Stimulated activated CD4-positive, alpha-beta T cell treated with anti-CD3 and anti-CD28 coated beads, Interleukin-2, amount 100 ng/mL, for 48 hours (primary cell): Measurements from ENCODE around the gene PIERCE2.
A peak's percentile ranks its signal among the peaks of the same experiment; 100 is the strongest.
"Not testable (repeated sequence)": the region's sequence is repeated elsewhere in the genome, so short reads cannot be mapped to it uniquely, and the experiment has no call there.

Experiments used
- DNase-seq, 2 donors: peaks; one replicate each; pipeline ENCODE4 v3.0.0-alpha.2; 2020

The PIERCE2 gene, protein sequence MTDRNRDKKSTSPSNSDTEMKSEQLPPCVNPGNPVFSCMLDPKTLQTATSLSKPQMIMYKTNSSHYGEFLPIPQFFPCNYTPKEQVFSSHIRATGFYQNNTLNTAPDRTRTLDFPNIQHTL

DNA sequence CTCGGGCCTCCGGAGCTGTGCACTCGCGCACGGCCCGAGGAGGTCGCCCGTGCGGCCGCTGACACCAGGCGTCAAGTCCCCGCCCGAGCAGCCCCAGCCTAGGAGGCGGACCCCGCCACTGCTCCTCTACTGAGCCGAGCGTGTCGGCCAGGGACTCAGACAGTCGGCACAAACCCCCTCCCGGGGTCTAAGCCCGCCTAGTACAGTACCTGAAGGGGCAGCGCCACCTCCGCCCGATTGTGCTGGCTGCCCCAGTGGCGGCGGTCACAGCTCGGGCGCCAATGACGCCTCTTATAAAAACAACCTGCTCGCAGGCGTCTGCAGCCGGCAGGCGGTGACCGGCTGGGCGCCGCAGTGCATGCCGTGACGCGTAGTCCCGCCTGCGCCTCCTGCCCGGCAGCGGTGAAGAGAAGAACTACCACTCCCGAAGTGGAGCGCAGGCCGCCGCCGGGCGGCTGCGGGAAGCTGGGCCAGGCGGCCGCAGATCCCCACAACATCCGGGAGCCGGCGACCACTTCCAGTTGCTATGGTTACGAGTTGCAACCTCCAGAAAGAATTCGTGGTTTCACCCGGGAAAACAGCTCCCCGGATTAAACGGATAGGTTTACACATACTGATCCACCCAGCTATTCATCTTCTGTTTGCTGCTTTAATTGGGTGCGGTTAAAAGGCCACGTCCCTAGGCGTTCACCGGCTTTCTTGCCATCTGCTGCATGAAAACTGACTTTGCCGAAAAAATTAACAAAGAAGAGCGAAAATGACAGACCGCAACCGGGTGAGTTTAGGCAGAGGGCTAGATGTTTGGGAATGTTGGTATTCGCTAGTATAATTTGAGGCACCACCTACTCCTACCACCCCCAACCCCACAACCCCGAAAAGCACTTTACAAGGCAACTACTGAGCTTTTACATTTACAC, at the start of gene PIERCE2, which contains the start of gene CCPG1:
Gene PIERCE2, plus strand, starts transcription at position 484 of the 917 bp plus-strand sequence. Its CDS starts 274 bp downstream, at position 758.
Gene CCPG1, minus strand, starts transcription at position 348 of the 917 bp plus-strand sequence. CDS start 18,935 bp downstream, outside the sequence.
- peak; percentile 82 to 84 for DNase-seq

DNA sequence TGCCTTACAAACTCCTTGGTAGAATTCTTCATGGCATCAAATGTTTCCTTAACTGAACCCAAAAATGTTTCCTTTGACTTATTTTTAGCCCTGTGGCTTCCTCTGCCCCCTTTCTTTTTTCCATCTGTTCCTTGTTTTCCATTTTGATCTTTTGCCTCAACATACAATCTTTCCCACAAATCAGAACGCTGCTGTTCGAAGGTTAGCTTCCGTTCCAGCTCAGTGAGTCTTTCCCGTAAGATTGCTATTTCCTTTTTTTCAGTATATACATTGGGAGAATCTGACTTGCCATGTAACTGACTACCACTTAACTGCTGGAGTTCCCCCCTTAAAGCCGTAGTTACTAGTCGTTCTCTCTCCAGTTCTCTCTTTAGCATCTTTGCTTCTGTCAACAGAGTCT, 48.0 kb upstream of the PIERCE2 start:
- no peak for DNase-seq

DNA sequence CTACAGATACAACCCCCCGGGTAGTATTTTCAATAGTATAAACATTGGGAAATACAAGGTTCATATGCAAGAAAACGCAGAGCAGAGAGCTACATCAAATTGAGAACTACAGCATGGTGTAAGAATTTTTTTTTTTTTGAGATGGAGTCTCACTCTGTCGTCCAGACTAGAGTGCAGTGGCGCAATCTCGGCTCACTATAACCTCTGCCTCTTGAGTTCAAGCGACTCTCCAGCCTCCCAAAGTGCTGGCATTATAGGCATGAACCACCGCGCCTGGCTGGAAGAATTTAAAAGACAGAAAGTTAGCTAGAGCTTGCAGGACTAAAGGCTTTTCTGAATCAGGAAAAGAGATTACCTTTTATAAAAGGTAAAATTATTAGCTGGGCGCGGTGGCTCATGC, 47.2 kb upstream of the PIERCE2 start:
- DNase-seq, result no peak

DNA sequence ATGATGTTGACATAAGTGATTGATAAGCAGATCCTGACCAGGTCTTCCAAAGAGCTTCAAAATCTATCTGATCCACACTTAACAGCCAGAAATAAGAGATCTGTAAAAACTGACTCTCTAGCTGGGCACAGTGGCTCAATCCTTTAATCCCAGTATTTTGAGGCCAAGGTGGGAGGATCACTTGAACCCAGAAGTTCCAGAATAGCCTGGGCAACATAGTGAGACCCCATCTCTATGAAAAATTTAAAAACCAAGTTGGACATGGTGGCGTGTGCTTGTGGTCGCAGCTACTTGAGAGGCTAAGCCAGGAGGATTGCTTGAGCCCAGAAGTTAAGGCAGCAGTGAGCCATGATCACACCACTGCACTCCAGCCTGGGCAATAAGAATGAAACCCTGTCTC, 45.7 kb upstream of the PIERCE2 start:
- no peak for DNase-seq

DNA sequence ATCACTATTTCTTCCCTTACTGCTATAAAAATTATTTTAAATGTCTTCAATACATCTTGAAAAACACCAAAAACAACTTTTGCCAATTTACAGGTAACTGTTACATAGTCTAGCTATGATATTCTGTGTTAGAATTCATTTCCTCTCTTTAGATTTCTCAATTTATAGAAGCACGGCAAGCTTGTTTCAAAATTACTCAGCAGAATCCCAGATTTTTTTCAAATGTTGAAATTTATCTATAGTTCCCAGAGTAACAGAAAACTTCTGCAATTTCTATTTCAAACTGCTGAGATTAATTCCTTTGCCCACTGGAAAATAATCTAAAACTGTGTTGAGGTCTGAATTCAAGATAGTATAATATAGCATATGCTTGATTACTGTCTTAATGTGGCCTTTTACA, 41.3 kb upstream of the PIERCE2 start:
- no peak for DNase-seq

DNA sequence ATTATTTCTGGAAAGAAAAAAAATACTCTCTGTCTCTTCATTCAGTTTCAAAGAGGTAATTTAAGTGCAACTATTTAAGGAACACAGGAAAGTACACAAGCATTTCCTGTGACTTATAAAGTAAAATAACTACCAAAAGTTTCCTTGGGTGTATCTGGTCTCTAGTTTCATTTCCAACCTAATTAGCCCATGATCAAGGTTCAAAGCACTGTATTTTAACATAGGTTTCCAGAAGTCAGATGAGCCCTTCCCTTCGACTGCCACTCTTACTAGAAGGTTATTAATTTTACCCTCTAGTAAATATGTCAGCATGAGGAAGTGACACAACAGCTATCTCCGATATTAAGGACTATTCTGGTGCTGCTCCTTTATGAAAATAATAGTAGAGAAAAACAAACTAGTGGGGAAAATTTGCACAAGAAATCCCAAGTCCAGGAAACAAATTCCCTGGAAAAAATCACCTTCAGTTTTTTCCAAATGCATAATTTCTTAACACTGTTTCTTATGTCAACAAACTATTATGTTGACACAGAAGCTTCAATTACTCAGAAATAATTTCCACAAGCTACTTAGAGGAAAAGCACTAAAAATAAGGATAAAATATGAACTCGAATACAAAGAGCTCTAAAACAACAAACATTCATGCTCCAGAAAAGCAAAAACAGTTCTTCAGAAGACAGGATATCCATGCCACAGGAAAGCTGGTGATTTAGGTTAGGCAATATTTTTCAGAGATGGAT, 35.4 kb upstream of the PIERCE2 start:
- no peak for DNase-seq

DNA sequence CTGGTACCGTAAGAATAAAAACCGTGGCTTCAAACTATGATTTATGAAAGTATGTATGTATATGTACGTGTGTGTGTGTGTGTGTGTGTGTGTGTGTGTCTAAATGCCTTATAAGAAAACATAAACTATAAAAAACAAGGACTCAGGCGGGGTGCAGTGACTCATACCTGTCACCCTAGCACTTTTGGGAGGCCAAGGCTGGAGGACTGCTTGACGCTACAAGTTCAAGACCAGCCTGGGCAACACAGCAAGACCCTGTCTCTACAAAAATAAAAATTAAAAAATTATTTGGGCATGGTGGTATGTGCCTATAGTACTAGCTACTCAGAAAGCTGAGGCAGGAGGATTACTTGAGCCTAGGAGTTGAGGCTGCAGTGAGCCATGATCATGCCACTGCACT, 29.2 kb upstream of the PIERCE2 start:
- DNase-seq, result no peak

DNA sequence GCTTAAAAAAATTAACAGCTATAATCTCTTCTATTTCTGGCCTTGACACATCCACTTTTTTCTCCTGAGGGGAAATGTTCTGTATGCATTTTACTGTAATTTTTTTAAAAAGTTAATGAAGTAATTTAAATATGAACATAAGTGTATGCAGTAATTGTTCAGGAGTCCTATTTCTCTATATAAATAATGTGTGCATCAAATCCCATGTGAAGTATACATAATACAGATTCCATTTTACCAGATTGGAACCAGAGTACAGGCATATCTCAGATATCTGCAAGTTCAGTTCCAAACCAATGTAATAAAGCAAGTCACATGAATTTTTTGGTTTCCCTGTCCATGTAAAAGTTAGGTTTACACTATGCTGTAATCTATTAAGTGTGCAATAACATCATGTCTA, 26.7 kb upstream of the PIERCE2 start:
- no peak for DNase-seq

DNA sequence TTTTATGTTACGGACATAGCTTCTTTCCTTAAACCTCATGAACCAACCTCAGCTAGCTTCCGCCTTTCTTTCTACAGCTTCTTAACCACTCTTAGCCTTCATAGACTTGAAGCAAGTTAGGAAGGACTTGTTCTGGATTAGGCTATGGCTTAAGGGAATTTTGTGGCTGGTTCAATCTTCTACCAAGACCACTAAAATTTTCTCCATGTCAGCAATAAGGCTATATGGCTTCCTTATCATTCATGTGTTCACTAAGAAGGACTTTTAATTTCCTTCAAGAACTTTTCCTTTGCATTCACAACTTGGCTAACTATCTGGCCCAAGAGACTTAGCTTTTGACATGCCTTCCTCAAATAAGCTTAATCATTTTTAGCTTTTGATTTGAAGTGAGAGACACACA, 24.6 kb upstream of the PIERCE2 start:
- DNase-seq, result no peak

DNA sequence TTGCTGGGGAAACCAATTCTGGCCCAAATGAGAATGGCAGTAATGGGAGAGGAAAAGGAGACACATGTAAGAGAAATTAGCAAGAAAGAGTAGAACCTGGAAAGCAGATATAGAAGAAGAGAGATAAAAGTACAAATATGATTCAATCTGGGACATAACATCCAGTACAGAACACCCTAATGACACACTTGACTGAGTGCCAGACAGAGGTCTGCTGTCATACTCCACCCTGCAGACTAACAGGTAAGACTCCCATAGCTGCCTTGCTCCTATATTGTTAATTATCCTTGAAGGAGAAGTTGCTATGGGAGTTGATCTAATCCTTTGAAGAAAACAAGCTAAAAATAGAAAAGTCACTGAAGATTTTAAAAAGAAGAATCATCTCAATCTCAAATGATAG, 21.3 kb upstream of the PIERCE2 start:
- no peak for DNase-seq

DNA sequence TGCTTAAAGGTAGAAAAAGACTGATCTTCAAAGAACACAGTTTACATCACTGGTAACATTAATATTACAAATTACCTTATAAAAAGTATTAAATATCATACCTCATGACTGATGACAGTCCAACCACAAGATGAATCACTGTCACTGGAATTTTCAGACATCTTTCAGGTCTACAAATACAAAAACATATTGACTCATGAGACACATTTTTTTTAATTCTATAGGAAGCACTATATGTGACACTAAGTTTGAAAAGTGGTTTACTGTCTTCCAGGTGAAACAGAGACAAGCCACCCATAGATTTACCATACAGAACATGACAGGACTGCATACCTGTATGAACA, 19.1 kb upstream of the PIERCE2 start:
- DNase-seq, result no peak

DNA sequence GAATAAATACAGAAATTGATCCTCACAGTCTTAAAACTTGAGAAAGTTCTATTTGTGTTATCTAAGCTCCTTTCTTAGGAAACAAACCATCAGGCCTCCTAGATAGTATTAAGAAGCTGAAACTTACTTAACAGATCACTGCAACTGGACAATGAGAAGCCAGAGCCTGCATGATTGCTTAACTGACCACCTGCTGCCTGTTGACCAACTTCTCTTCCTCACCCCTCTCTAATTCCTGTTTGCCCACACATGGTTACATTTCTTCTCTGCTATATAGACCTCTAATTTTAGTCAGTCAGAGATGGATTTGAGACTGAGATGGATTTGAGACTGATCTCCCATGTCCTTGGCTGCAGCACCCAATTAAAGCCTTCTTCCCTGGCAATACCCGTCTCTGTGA, 13.6 kb upstream of the PIERCE2 start:
- DNase-seq, result no peak

DNA sequence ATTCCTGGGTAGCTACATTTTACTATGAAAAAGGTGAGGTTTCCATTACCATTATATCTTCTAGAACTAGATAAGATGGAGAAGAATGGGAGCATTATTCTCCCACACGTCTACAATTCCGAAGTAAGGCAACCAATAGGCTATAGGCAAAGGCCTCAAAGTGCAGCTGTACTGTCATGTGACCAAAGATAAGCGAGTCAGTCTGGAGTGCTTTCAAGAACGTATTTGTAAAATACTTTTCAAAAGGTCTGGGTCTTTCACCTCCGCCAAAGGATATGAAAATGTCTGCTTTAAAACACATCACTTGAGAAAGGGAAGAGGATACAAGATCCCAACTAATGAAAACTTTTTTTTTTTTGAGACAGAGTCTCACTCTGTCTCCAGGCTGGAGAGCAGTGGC, 10.1 kb upstream of the PIERCE2 start:
- no peak for DNase-seq

DNA sequence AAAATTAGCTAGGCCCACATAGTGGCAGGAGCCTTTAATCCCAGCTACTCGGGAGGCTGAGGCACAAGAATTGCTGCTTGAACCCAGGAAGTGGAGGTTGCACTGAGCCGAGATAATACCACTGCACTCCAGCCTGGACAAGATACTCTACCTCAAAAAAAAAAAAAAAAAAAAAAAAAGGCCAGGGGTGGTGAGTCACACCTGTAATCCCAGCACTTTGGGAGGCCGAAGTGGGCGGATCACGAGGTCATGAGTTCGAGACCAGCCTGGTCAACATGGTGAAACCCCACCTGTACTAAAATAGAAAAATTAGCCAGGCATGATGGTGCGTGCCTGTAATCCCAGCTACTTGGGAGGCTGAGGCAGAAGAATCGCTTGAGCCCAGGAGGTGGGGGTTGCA, 8.2 kb upstream of the PIERCE2 start:
- not testable (repeated sequence) for DNase-seq

DNA sequence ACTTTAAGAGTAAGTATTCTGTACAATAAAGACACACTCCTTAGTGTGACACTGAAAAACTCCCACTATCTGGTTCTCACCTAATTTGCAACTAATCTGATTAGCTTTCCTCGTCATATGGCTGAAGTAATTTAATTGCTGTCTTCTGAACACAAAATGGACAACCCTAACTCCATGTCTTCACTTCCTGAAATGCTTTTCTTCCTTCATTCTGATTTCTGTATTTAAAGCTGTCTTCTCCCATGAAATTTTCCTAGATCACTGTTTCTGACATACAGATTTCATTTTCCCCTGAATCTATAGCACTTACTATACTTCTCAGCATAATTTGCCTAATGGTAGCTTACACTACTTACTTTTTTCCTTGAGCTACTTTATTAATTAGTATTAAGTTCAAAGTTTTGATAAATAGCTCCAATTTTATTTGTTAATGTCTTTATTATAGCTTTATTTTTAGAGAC, 6.5 kb upstream of the PIERCE2 start:
- DNase-seq, result no peak

DNA sequence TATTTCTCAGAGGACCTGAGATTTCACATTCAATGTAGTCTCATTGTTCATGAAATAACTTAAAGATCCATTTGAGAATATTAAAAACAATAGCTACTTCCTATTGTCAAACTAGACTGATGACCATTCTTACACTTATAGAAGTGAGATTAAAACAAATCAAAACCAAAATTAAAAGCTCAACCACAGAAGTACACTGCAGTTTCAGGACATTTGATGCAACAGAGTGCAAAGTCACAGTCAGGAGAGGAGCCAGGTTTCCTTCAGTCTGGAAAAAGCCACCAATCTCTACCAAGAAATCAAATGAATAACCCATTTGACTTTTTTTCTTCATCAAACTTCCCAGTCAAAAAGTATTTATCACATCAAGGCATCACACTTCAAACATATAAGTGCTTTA, 5.6 kb upstream of the PIERCE2 start:
- DNase-seq, result no peak

DNA sequence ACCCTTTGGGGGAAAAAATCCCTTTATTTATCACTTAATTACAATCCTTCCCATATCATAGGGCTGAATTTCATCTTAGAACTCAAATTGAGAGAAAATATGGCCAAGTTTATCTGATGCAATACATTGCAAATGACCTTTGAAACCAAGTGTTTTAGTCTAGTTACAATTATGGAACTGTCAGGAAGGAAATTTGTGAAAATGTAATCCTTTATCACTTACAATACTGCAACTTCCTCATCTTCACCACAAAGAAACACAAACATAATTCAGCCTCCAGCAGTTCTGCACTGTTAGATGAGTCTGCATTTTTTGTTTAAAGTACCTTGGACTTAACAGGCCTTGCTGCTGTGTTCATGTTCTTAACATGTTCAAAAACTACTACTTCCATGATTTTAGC, 4.8 kb upstream of the PIERCE2 start:
- no peak for DNase-seq

DNA sequence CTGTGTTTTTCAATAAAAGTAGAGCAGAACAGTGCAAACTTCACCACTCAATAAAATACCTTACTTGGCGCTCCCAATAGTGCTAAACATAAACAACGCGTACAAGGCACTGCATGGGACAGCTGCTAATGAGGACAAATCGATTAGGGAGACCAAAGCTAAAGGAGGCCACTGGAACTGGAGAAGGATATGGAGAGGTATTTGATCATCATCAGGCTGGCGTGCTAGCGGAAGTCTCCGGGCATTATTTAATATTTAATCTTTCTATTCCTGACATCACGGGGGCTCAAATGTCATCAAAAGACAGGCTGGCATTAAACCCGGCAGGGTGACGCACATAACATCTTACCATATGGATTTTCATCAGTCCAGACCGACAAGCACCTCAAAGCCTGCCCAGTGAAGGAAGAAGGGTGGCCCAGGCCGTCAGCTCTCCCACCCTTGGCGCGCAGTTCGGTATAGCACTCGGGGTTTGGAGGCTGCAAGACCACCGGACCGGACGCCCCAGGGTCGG, 740 bp upstream of the PIERCE2 start:
- no peak for DNase-seq

DNA sequence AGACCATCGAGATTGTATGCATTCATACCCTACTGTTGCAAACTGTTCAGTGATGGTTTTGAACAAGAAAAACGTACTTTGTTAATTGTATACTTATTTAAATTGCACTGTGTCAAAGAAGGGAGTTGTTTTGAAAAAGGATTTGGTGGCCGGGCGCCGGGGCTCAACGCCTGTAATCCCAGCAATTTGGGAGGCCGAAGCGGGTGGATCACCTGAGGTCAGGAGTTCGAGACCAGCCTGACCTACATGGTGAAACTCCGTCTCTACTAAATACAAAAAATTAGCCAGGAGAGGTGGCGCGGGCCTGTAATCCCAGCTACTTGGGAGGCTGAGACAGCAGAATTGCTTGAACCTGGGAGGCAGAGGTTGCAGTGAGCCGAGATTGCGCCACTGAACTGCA, 681 bp downstream of the PIERCE2 start:
- not testable (repeated sequence) for DNase-seq

DNA sequence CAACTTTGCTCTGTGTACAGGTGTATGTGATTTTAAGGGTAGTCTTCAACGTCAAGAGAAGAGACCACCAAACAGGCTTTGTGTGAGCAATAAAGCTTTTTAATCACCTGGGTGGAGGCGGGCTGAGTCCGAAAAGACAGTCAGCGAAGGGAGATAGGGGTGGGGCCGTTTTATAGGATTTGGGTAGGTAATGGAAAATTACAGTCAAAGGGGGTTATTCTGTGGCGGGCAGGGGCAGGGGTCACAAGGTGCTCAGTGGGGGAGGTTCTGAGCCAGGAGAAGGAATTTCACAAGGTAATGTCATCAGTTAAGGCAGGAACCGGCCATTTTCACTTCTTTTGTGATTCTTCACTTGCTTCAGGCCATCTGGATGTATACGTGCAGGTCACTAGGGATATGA, 9.4 kb downstream of the PIERCE2 start:
- not testable (repeated sequence) for DNase-seq

DNA sequence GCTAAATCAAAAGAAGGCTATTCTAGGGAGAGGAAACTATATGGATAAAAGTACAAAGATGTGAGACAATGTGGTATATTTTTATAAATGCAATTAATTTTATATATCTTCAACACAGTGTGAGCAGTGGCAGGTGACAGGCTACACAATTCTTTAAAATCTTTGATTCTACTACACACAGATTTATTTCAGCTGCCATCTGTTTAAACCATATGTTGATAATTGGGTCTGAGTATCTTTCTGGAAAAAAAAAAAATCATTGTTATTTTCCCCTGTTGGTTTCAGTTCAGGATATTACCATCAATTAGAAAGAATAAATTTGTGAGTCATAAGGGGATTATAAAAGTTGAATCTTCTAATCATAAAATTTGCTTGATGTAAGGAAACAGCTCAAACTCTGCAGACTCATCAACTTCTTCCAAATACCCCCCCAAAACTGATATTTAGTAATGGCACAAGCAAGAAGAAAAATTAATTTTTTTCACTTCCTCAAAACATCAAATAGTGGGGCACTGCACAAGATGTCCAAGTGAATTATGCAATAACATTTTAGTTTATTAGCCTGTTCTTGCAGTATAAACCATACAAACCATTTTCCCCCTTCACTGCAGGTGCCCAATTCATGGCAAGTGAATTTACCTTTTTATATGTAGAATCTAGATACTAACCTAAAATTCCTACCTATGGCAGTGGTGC, 12.0 kb downstream of the PIERCE2 start:
- no peak for DNase-seq

DNA sequence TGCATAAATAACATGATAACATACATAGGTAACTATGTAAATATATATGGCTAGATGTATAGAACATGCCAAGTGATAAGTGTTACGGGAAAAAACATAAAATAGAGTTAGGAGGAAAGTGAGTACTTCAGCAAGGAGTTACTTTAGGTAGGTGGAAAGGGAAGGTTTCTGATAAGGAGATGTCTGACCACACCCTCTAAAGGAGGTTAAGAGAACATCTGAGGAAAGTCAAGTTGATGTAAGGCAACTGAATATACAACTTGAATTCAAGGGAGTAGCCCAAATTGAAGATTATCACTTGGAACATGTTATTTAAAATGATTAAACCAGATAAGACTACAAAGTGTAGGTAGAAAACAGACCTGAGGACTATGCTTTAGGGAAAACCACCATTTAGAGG, 13.8 kb downstream of the PIERCE2 start:
- no peak for DNase-seq
